AG20443 (cell line): Measurements from ENCODE around the gene RTN4.

Experiments
- DNase-seq: peaks from one replicate; pipeline ENCODE4 v3.0.0; 2012; ENCODE audit warnings: low spot score, mixed read lengths

Gene RTN4

GRCh38 chr2:54948120-54948519, 102.1 kb downstream of the RTN4 start:
- DNase-seq, result no peak

- no peak for DNase-seq
These were observed 102.6 kb downstream of the RTN4 start for GRCh38 chr2:54947646-54948045.

GRCh38 chr2:54947136-54947535, 103.1 kb downstream of the RTN4 start:
- DNase-seq, result no peak

GRCh38 chr2:54946220-54946805, 103.9 kb downstream of the RTN4 start:
- peak; percentile 22 for DNase-seq

GRCh38 chr2:54945391-54946219, 104.6 kb downstream of the RTN4 start:
- peak; percentile 90 for DNase-seq

- DNase-seq, result no peak
These were observed 105.4 kb downstream of the RTN4 start for GRCh38 chr2:54944724-54945326.

- no peak for DNase-seq
These were observed 107.9 kb downstream of the RTN4 start for GRCh38 chr2:54942373-54942772.

- DNase-seq, result no peak
These were observed 108.8 kb downstream of the RTN4 start for GRCh38 chr2:54941248-54941984.

GRCh38 chr2:54940723-54941122, 109.5 kb downstream of the RTN4 start:
- no peak for DNase-seq

- DNase-seq, result no peak
These were observed 110.7 kb downstream of the RTN4 start for GRCh38 chr2:54939446-54940118.

GRCh38 chr2:54936766-54937165, 113.5 kb downstream of the RTN4 start:
- no peak for DNase-seq

- DNase-seq, result no peak
These were observed 114.9 kb downstream of the RTN4 start for GRCh38 chr2:54935389-54935788.

- DNase-seq, result no peak
These were observed 118.8 kb downstream of the RTN4 start for GRCh38 chr2:54931473-54931872.

GRCh38 chr2:54928719-54929118, 121.5 kb downstream of the RTN4 start:
- DNase-seq, result no peak

- DNase-seq, result no peak
These were observed 122.3 kb downstream of the RTN4 start for GRCh38 chr2:54927751-54928615.

- no peak for DNase-seq
These were observed 123.0 kb downstream of the RTN4 start for GRCh38 chr2:54927085-54927750.

- no peak for DNase-seq
These were observed 125.2 kb downstream of the RTN4 start for GRCh38 chr2:54925022-54925421.

- no peak for DNase-seq
These were observed 126.1 kb downstream of the RTN4 start for GRCh38 chr2:54924121-54924520.
